Astrocyte of the cerebellum (primary cell): ENCODE results near the gene MYO1B.

Experiments used
- DNase-seq: peaks from one replicate; pipeline ENCODE4 v3.0.0-alpha.2; 2011; ENCODE audit warnings: low read depth
- H3K4me3 ChIP-seq: 2 replicates; pipeline ENCODE4 v1.5.1; 2011; ENCODE audit warnings: mild to moderate bottlenecking, low read depth, low read length, moderate library complexity
- CTCF ChIP-seq: IDR thresholded peaks from 2 replicates; pipeline ENCODE4 v1.5.1; 2012; ENCODE audit warnings: low read length, low read depth, moderate library complexity, mild to moderate bottlenecking; ENCODE audit errors: missing control alignments
- in situ Hi-C: cut with HindIII; loops from 2 replicates; pipeline ENCODE4 v1.10.0; 2017; ENCODE audit warnings: low sequenced_read_pairs

MYO1B gene

GRCh38 chr2:191474464-191474863 is 229.3 kb downstream of the MYO1B start:
- in situ Hi-C loops = no loop called here
- no peak for DNase-seq
- H3K4me3 ChIP-seq = no peak overlapping the region
- TF ChIP-seq CTCF = no peak
